MG63 (cell line): Measurements from ENCODE around the gene DGKG. TPM values are rescaled to one million over a fixed set of nuclear protein-coding genes. Genes with fewer than 3 reads are reported as not detected.

Experiments used
- total RNA-seq: library from RNA; depleted of rRNA; stranded (reverse); fragments of >200 nt; shearing (Covaris generic); gene quantifications from 2 replicates; pipeline ENCODE4 v1.2.3, GENCODE V29; 2014; ENCODE audit warnings: low replicate concordance; rRNA removed

Gene DGKG
- total RNA-seq, 1 experiment from 2014 or later = 2.6 TPM

Other genes starting within 250 kb of the DGKG start
- 0.66 TPM in 1 of 2 replicates, not detected in the other for gene CRYGS, start 182.1 kb upstream of the DGKG start, total RNA-seq
- gene TBCCD1, start 205.1 kb upstream of the DGKG start, total RNA-seq = 21.5 and 24.1 TPM in 2 replicates
- 63.1 and 86.8 TPM in 2 replicates for gene DNAJB11, start 208.5 kb upstream of the DGKG start, total RNA-seq